ENCODE results near the gene SLC8A1.
"Not testable (repeated sequence)": the region's sequence is repeated elsewhere in the genome, so short reads cannot be mapped to it uniquely, and the experiment has no call there.

SLC8A1 gene

GRCh38 chr2:40108851-40109250 is 343.0 kb downstream of the SLC8A1 start:
- DNase-seq (ENCODE audit: low read depth in 2 of 2), result no peak

DNA sequence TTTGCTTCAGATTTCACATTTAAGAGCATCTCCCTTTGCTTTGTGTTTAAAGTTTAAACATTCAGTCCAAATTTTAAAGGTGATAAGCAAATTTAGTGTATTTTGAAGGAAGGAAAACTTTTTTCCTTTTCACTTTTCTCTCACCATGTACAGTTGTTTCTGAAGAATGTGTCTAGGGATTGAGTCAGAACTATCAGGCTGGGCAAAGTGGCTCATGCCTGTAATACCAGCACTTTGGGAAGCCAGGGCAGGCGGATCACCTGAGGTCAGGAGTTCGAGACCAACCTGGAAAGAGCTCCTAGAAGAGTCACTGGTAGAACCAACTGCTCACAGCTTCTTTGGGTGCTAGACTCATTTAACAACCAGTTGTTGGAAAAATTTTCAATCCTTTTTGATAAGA is 345.8 kb downstream of the SLC8A1 start:
- DNase-seq (ENCODE audit: low read depth in 2 of 2), result no peak

DNA sequence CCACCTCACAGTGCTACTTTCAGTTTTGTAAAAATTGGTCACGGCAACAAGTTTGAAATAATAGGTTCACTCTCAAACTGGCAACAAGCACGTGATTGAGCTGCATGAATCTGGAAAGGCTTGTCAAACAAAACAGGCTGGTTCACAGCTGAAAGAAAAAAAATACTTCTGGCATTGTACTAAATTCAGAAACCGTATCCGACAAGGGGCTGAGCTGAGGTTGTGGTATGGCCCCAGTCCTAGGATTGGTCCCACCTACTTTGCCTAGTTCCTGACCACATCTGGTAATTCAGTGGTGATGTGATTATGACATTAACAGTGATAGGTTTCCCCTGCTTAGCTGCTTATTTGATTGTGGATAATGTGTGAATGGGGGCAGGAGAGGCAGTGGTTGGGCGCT is 346.3 kb downstream of the SLC8A1 start:
- no peak for DNase-seq (ENCODE audit: low read depth in 2 of 2)

DNA sequence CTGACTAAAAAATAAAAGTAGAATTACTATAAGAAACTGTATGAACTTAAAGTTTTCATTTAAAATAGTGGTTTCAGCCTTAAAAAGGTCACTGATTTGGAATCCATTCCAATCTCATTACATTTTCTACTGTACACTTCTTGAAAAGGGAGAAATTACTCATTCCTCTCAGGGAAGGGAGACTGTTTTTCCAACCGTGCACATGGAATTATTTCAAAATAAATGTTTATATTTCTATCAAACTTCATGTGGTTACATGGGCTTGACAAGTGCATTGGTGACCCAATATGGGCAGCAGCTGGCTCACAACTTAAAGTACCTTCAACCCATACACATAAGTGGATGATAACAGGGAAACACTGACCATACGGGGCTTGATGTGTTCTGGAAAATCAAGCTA is 348.3 kb downstream of the SLC8A1 start:
- no peak for DNase-seq (ENCODE audit: low read depth in 2 of 2)

DNA sequence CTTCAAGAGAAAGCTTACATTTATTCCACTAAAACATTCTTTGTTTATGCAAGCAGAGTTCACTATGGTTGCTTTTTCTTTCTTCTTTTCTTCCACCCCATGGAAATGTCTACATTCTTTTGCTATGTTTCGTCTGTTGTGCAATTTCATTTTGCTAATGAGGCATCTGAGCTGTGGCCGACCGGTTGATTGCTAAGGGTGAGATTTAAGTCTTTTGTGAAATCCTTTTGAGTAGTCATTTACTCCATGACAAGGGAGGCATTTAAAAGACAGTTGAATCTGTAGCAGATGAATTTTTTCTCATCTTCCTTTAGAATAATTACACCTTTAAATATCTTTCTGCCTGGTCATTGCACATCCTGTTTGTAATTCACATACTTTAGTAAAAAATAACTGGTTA is 348.7 kb downstream of the SLC8A1 start:
- DNase-seq (ENCODE audit: low read depth in 2 of 2), result no peak

DNA sequence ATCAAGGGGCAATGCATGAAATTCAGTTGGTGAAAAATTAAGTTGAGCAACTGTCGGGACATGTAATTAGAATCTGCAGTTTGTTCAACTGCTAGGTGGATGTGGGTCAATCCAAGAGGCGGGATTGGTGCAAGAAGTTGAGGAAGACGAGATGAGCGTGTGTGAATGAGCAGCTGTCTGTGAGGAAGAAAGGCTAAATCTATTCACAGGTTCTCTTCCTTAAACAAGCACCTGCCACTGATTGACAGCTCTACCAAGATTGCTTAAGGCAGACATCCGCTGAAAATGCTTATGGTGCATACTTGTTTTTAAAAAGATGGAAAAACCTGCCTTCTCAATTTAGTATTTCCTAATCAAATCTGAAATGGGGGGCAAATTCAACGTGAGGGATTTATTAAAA is 349.4 kb downstream of the SLC8A1 start:
- no peak for DNase-seq (ENCODE audit: low read depth in 2 of 2)

GRCh38 chr2:40101131-40101575 is 350.7 kb downstream of the SLC8A1 start:
- no peak for DNase-seq (ENCODE audit: low read depth in 2 of 2)

DNA sequence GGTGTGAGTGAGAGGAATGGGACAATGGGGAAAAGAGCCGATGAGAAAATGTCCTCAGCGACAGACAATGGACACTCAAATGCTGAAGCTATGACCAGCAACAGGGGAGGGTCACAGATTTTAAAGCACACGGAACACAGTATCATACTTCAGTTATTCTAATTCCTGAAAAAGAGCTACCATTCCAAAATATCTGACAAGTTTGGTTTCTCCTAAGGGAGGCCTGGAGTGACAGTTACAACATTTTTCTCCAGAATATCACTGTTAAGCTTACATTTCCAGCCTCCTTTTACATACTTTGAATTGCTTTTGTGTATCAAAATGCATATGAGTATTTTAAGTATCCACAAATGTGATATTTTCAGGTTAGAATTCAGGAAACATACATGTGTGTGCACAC is 351.2 kb downstream of the SLC8A1 start:
- no peak for DNase-seq (ENCODE audit: low read depth in 2 of 2)

DNA sequence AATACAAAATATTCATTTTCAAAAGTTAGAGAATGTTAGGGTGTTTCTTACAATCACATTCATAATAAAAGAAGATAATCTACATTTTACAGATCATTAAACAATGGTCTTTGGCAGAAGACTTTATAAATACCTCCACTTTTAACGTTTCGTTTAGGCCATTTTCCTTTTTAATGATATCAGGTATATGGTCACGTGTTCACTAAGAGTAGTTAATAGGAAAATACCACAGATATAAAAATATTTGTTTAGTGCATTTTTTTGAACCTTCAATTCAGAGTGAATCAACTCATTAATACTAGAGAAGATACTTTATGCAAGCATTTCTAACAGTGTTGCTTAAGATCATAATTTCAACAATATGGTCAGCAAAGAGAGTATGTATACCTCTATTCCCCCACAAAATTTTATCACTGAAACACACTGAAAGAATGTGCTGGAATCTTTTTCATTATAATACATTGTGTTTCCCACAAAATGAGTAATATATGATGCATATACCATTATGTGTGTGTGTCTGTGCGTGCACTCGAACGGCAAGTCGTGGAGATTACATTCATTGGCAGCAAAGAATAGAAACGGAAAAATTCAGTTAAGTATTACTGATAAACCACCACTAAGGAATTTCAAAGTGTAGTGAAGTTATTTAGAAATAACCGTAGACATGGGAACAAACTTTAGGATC is 353.0 kb downstream of the SLC8A1 start:
- no peak for DNase-seq (ENCODE audit: low read depth in 2 of 2)

- no peak for DNase-seq (ENCODE audit: low read depth in 2 of 2)
These were observed 354.1 kb downstream of the SLC8A1 start for GRCh38 chr2:40097691-40098385.

GRCh38 chr2:40096360-40096759 is 355.5 kb downstream of the SLC8A1 start:
- DNase-seq (ENCODE audit: low read depth in 2 of 2), result no peak

- no peak for DNase-seq (ENCODE audit: low read depth in 2 of 2)
These were observed 356.9 kb downstream of the SLC8A1 start for GRCh38 chr2:40095000-40095399.

- DNase-seq (ENCODE audit: low read depth in 2 of 2), result no peak
These were observed 357.4 kb downstream of the SLC8A1 start for GRCh38 chr2:40094451-40094850.

DNA sequence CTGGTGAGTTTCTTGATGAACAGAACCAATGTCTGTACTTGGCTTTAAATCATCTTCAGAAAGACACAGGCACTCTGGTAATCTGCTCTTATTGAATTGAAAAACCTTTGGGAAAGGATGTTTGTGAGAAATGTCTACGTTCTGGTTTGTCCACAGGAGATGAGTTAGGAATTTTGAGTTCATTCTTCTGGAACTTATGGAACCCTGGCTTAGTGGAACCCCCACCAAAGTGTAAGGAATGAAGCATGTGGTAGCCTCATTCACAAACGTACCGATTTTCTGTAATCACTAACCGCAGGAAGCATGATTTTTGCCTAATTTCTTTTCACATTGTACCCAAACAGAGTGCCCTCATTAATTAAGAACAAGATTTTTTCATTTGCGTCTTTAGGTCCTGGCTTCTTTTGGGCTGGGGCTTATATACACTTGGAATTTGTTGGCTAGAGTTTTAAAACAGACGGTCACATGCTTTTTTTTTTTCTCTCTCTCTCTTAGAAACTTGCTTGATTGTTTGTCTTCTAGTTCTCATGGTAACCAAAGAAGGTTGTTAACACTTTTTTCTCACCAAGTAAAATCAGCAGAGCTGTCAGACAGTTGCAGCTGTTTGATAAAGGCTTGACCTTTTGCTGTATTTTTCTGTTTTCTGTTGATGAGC is 358.7 kb downstream of the SLC8A1 start:
- no peak for DNase-seq (ENCODE audit: low read depth in 2 of 2)

DNA sequence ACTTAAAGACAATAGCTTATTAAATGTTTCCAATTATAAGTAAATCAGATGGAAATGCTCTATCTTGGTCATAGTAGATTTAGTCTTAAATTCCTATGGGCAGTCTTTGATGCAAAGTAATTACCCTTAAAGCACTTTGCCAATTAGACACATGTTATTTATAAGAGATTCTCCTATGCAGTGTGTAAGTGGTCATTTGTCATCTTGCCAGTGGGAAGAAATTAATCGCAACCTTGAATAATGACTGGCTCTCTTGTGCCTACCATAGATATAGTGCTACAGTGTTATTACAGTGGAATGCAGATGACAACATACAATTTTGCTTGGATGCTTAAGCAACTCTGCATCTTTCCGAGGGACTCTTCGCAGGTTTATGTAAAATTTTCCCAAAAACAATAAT is 361.8 kb downstream of the SLC8A1 start:
- no peak for DNase-seq (ENCODE audit: low read depth in 2 of 2)

- DNase-seq (ENCODE audit: low read depth in 2 of 2), result no peak
These were observed 364.0 kb downstream of the SLC8A1 start for GRCh38 chr2:40087927-40088326.

GRCh38 chr2:40087434-40087833 is 364.5 kb downstream of the SLC8A1 start:
- no peak for DNase-seq (ENCODE audit: low read depth in 2 of 2)

DNA sequence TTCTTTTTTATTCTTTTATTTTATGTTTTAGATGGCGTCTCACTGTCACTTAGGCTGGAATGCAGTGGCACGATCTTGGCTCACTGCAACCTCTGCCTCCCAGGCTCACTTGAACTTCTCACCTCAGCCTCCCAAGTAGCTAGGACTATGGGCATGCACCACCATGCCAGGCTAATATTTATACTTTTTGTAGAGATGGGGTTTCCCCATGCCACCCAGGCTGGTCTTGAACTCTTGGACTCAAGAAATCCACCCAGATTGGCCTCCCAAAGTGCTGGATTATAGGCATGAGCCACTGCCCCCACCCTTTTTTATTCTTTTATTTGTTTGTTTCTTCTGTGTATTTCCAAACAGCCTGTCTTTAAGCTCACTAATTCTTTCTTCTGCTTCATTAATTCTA is 366.1 kb downstream of the SLC8A1 start:
- no peak for DNase-seq (ENCODE audit: low read depth in 2 of 2)

GRCh38 chr2:40073336-40073735 is 378.6 kb downstream of the SLC8A1 start:
- DNase-seq (ENCODE audit: low read depth in 2 of 2), result not testable (repeated sequence)

DNA sequence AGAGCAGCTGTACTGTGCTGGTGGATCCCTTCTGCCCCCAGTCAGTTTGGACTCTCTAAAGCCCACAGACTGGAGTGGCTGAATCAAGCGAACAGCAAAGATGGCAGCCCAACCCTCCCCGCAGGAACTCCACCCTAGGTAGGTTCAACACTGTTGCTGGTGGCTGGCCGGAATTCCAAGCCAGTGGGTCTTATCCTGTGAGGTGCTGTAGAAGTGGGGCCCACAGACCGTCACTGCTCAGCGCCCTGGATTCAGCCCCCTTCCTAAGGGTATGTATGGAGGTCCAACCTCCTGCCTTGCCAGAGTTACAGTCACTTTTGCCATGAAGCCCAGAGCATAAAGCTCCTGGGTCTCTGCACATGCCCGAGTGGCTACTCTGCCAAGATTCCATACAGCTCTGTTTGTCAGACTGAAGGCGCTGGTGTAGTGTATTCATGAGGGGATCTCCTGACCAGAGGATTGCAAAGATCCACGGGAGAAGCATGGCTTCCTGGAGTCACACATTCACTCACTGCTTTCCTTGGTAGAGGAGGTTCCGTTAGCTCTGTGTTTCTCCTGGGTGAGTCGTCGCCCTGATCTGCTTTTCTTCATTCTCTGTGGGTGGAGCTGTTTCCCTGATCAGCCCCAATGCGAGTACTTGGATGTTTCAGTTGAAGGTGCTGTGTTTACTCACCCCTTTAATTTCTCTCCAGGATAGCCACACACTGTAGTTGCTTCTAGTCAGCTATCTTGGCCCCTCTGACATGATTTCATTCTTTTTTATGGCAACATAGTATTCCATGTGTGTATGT is 379.3 kb downstream of the SLC8A1 start:
- DNase-seq (ENCODE audit: low read depth in 2 of 2), result no peak

GRCh38 chr2:40062381-40062780 is 389.5 kb downstream of the SLC8A1 start:
- DNase-seq (ENCODE audit: low read depth in 2 of 2), result no peak

GRCh38 chr2:40049781-40050180 is 402.1 kb downstream of the SLC8A1 start:
- no peak for DNase-seq (ENCODE audit: low read depth in 2 of 2)

Data from stimulated activated CD8-positive, alpha-beta memory T cell treated with anti-CD3 and anti-CD28 coated beads, Interleukin-15, amount 100 ng/mL, for 4 hours (primary cell).